Panc1 (cell line): Measurements from ENCODE around the gene GIMAP5. TPM values are rescaled to one million over a fixed set of nuclear protein-coding genes. Genes with fewer than 3 reads are reported as not detected.

Experiments used
- ATAC-seq: fragments of 200-7000 bp; cut with Tn5 transposase; 2 replicates; pipeline ENCODE4 v1.9.1; 2020; ENCODE audit warnings: mild to moderate bottlenecking, moderate library complexity
- BruUV-seq: library from RNA; stranded (reverse); fragments of 400-500 nt; replicated peaks from 2 replicates; lab custom pipeline; 2021; lab: Mats Ljungman, UMichigan
- CTCF ChIA-PET: fragments of 300-600 bp; sonication (Branson Sonifier 250); formaldehyde crosslinking; loops from one replicate; lab custom pipeline; 2022; ENCODE audit warnings: antibody characterized with exemption; lab: Charles Lee
- POLR2A ChIA-PET: fragments of 300-600 bp; sonication (Branson Sonifier 250); formaldehyde crosslinking; loops from one replicate; lab custom pipeline; 2022; ENCODE audit warnings: antibody characterized with exemption; lab: Charles Lee
- DNase-seq: peaks from one replicate; pipeline ENCODE4 v3.0.0-alpha.2; 2010; ENCODE audit warnings: low read depth, low spot score
- H3K27ac ChIP-seq: 2 replicates; pipeline ENCODE4 v1.5.1; 2011; ENCODE audit warnings: mild to moderate bottlenecking, low read length, inconsistent platforms
- H3K27me3 ChIP-seq: fragments of 200-500 bp; sonication (Bioruptor generic); 2 replicates; pipeline ENCODE4 v1.6.0; 2014; ENCODE audit warnings: low read length, inconsistent platforms; ENCODE audit not compliant: control insufficient read depth, insufficient read depth
- H3K36me3 ChIP-seq: fragments of 200-500 bp; sonication (Bioruptor generic); 2 replicates; pipeline ENCODE4 v1.5.1; 2014; ENCODE audit warnings: inconsistent platforms, mild to moderate bottlenecking, low read length, moderate library complexity; ENCODE audit not compliant: control insufficient read depth, insufficient read depth
- H3K4me1 ChIP-seq: 2 replicates; pipeline ENCODE4 v1.5.1; 2011; ENCODE audit warnings: inconsistent platforms, mild to moderate bottlenecking, low read length, moderate library complexity; ENCODE audit not compliant: control insufficient read depth, insufficient read depth
- H3K4me3 ChIP-seq, 2 experiments: 2 replicates each; pipeline ENCODE4 v1.5.1; 2011 to 2012; ENCODE audit warnings: low read depth in 2 of 2, low read length in 2 of 2, mild to moderate bottlenecking in 2 of 2, inconsistent platforms in 1 of 2, moderate library complexity in 1 of 2
- H3K9me3 ChIP-seq: fragments of 200-500 bp; sonication (Bioruptor generic); 2 replicates; pipeline ENCODE4 v1.5.1; 2014; ENCODE audit warnings: low read depth, mild to moderate bottlenecking, inconsistent platforms, low read length, moderate library complexity; ENCODE audit not compliant: control insufficient read depth, insufficient read depth
- POLR2AphosphoS5 ChIP-seq: IDR thresholded peaks from 2 replicates; pipeline ENCODE4 v1.6.1; 2012; ENCODE audit warnings: mild to moderate bottlenecking, low read depth, low read length, moderate library complexity
- SIN3A ChIP-seq: IDR thresholded peaks from 2 replicates; pipeline ENCODE4 v1.6.1; 2012; ENCODE audit warnings: low read depth, mild to moderate bottlenecking, low read length, moderate library complexity, borderline replicate concordance; ENCODE audit not compliant: insufficient read depth
- TCF7L2 ChIP-seq: IDR thresholded peaks from 2 replicates; pipeline ENCODE4 v1.6.1; 2011; ENCODE audit warnings: mild to moderate bottlenecking, low read depth, low read length, inconsistent platforms
- in situ Hi-C: cut with HindIII; loops from 2 replicates; pipeline ENCODE4 v1.10.0; 2016; ENCODE audit warnings: low sequenced_read_pairs, low pct_unique_long_range_greater_than_20kb
- intact Hi-C: fragments of 100-400 bp; cut with micrococcal nuclease; formaldehyde crosslinking; loops from one replicate; pipeline ENCODE4 v1.10.0; 2022; ENCODE audit not compliant: unreplicated experiment
- total RNA-seq: library from RNA; stranded (reverse); gene quantifications from one replicate; pipeline ENCODE4 v1.2.1, GENCODE V29; 2021; ENCODE audit not compliant: unreplicated experiment
- TF ChIP-seq, protein P1 (sequence below): fragments of 450-650 bp; IDR thresholded peaks from 2 replicates; pipeline ENCODE4 v1.5.1; 2017; ENCODE audit warnings: mild to moderate bottlenecking
- TF ChIP-seq, protein P2 (sequence below), 2 experiments: IDR thresholded peaks; 2 replicates each; pipeline ENCODE4 v1.6.1; 2011 to 2012; ENCODE audit warnings: low read depth in 2 of 2, control low read depth in 1 of 2, low read length in 1 of 2, mild to moderate bottlenecking in 1 of 2, moderate library complexity in 1 of 2; ENCODE audit not compliant: insufficient read depth in 1 of 2

Gene GIMAP5
- total RNA-seq, 1 experiment from 2014 or later: 0.51 TPM

DNA sequence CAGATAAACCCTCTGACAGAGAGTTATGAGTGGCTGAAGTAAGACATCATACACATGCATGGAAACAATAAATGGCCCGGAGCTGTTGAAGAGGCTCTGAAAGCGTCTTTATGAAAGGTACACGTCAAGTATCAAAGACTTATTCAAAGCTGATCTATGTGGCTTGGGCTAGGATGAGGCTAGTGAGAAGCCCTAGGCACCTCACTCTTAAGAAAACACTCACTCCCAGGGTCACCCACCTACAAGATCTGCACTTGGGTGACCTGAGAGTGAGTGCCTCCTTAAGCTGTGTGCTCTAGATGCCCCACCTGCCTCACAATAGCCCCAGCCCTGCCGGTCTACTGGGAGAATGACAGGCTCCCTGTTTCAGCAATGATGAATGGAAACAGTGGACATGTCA is 21.9 kb upstream of the GIMAP5 start:
- no peaks in the 10 kb centered on the region; the same call in 1 of the 2 replicates for H3K27me3 ChIP-seq
- CTCF ChIA-PET: interaction anchor here (0.6 kb wide), 1 partner anchor 353 kb away, joined by 3 read pairs; no protein-coding TSS in a partner anchor
- no peak for ATAC-seq

DNA sequence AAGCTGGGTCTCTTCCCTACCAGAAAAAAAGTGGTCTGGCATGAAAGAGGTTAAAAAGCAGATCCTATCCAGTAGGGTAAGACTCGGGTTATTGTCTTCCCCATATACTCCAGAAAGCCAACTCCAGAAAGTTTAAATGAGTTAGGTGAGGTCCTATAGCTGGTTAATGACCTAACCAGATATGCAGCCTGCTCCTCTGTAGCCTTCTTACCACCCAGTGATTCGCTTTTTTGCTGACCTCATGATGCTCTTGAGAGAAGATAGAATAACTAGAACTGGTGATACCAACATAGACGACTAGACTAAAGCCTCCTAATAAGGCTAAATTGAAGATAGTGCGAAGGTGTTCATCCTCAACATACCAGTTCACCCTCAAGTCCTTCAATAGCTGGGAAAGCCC is 21.5 kb upstream of the GIMAP5 start:
- H3K36me3 ChIP-seq: no peaks in the 10 kb centered on the region
- DNase-seq (no peak), ATAC-seq (no peak)
- H3K27ac ChIP-seq: no peak overlapping the region
- H3K9me3 ChIP-seq: no peaks in the 10 kb centered on the region
- intact Hi-C loops: no loop called here
- no peaks in the 10 kb centered on the region; the same call in 1 of the 2 replicates for H3K27me3 ChIP-seq
- no peak overlapping the region for H3K4me3 ChIP-seq
- no TSS peak for BruUV-seq
- CTCF ChIA-PET: interaction anchor here (0.6 kb wide), 1 partner anchor 353 kb away, joined by 3 read pairs; no protein-coding TSS in a partner anchor
- TF ChIP-seq POLR2AphosphoS5 (no peak), TCF7L2 (no peak), SIN3A (no peak)
- TF ChIP-seq, protein P1, sequence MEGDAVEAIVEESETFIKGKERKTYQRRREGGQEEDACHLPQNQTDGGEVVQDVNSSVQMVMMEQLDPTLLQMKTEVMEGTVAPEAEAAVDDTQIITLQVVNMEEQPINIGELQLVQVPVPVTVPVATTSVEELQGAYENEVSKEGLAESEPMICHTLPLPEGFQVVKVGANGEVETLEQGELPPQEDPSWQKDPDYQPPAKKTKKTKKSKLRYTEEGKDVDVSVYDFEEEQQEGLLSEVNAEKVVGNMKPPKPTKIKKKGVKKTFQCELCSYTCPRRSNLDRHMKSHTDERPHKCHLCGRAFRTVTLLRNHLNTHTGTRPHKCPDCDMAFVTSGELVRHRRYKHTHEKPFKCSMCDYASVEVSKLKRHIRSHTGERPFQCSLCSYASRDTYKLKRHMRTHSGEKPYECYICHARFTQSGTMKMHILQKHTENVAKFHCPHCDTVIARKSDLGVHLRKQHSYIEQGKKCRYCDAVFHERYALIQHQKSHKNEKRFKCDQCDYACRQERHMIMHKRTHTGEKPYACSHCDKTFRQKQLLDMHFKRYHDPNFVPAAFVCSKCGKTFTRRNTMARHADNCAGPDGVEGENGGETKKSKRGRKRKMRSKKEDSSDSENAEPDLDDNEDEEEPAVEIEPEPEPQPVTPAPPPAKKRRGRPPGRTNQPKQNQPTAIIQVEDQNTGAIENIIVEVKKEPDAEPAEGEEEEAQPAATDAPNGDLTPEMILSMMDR: no peak
- TF ChIP-seq, protein P2, sequence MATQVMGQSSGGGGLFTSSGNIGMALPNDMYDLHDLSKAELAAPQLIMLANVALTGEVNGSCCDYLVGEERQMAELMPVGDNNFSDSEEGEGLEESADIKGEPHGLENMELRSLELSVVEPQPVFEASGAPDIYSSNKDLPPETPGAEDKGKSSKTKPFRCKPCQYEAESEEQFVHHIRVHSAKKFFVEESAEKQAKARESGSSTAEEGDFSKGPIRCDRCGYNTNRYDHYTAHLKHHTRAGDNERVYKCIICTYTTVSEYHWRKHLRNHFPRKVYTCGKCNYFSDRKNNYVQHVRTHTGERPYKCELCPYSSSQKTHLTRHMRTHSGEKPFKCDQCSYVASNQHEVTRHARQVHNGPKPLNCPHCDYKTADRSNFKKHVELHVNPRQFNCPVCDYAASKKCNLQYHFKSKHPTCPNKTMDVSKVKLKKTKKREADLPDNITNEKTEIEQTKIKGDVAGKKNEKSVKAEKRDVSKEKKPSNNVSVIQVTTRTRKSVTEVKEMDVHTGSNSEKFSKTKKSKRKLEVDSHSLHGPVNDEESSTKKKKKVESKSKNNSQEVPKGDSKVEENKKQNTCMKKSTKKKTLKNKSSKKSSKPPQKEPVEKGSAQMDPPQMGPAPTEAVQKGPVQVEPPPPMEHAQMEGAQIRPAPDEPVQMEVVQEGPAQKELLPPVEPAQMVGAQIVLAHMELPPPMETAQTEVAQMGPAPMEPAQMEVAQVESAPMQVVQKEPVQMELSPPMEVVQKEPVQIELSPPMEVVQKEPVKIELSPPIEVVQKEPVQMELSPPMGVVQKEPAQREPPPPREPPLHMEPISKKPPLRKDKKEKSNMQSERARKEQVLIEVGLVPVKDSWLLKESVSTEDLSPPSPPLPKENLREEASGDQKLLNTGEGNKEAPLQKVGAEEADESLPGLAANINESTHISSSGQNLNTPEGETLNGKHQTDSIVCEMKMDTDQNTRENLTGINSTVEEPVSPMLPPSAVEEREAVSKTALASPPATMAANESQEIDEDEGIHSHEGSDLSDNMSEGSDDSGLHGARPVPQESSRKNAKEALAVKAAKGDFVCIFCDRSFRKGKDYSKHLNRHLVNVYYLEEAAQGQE (IDR thresholded peaks at IDR 0.05; ENCODE audit: insufficient read depth in 1 of 2, low read depth in 2 of 2, low read length in 1 of 2): no peak
- in situ Hi-C loops: no loop called here
- POLR2A ChIA-PET: interaction anchor here (0.6 kb wide), 1 partner anchor 28 kb away, joined by 3 read pairs; no protein-coding TSS in a partner anchor
- no peaks in the 10 kb centered on the region for H3K4me1 ChIP-seq

More for the DNA sequence above, 21.9 kb upstream of the GIMAP5 start:
- no peak overlapping the region for H3K27ac ChIP-seq
- TF ChIP-seq TCF7L2 (no peak), POLR2AphosphoS5 (no peak), SIN3A (no peak)
- TF ChIP-seq, protein P1: no peak
- TF ChIP-seq, protein P2 (IDR thresholded peaks at IDR 0.05; ENCODE audit: insufficient read depth in 1 of 2, low read depth in 2 of 2, low read length in 1 of 2): no peak
- in situ Hi-C loops (no loop called here), intact Hi-C loops (no loop called here)
- H3K4me3 ChIP-seq: no peak overlapping the region
- H3K4me1 ChIP-seq: no peaks in the 10 kb centered on the region
- no peak for DNase-seq
- H3K9me3 ChIP-seq: no peaks in the 10 kb centered on the region
- POLR2A ChIA-PET: interaction anchor here (0.6 kb wide), 1 partner anchor 28 kb away, joined by 3 read pairs; no protein-coding TSS in a partner anchor
- no TSS peak for BruUV-seq
- no peaks in the 10 kb centered on the region for H3K36me3 ChIP-seq
